A549 (cell line): ENCODE results near the gene NRXN3. TPM values are rescaled to one million over a fixed set of nuclear protein-coding genes. Genes with fewer than 3 reads are reported as not detected.
A peak's percentile ranks its signal among the peaks of the same experiment; 100 is the strongest.

Experiments
- ATAC-seq, 2 experiments: fragments of 200-7000 bp in 1 of 2; fragments of >200 bp in 1 of 2; cut with Nextera tagmentation in 1 of 2; cut with Tn5 transposase in 1 of 2; 3 replicates each; pipeline versions ENCODE4 v1.8.0 to v1.9.1; 2018 to 2020; ENCODE audit warnings: mild to moderate bottlenecking in 1 of 2, moderate library complexity in 1 of 2
- CTCF ChIA-PET: fragments of 300-600 bp; sonication (Branson Sonifier 250); formaldehyde crosslinking; extraction: SDS; loops from one replicate; lab custom pipeline; 2021; ENCODE audit warnings: antibody characterized with exemption, inconsistent platforms; lab: Yijun Ruan, JAX
- POLR2A ChIA-PET: fragments of 350-600 bp; formaldehyde crosslinking; extraction: SDS; loops from one replicate; lab custom pipeline; 2021; ENCODE audit warnings: antibody characterized with exemption, inconsistent platforms; lab: Yijun Ruan, JAX
- DNase-seq, 2 experiments: peaks; one replicate each; pipeline versions ENCODE4 v3.0.0 to v3.0.0-alpha.2; 2011 to 2016; ENCODE audit warnings: low read depth in 1 of 2, low spot score in 1 of 2
- FAIRE-seq: peaks from 2 replicates; lab custom pipeline; 2011; peaks lifted over from hg19 to GRCh38; lab: Jason Lieb, UNC
- H3K27ac ChIP-seq, 2 experiments: fragments of >200 bp; sonication (Bioruptor Twin); formaldehyde crosslinking; 3 replicates each; pipeline ENCODE4 v1.5.1; 2016 to 2017
- H3K4me1 ChIP-seq: fragments of >200 bp; sonication (Bioruptor Twin); formaldehyde crosslinking; 3 replicates; pipeline ENCODE4 v1.6.1; 2016
- H3K4me2 ChIP-seq: fragments of >200 bp; sonication (Bioruptor Twin); formaldehyde crosslinking; 3 replicates; pipeline ENCODE4 v1.6.1; 2016
- H3K4me3 ChIP-seq: fragments of >200 bp; sonication (Bioruptor Twin); formaldehyde crosslinking; 3 replicates; pipeline ENCODE4 v1.5.1; 2016
- H3K9me3 ChIP-seq: fragments of >200 bp; sonication (Bioruptor Twin); formaldehyde crosslinking; 3 replicates; pipeline ENCODE4 v1.6.1; 2016
- CBX8 ChIP-seq: fragments of 200-600 bp; sonication (generic); IDR thresholded peaks from 2 replicates; pipeline ENCODE4 v1.6.1; 2016
- CHD4 ChIP-seq: fragments of 200-600 bp; sonication (generic); IDR thresholded peaks from 2 replicates; pipeline ENCODE4 v1.6.1; 2016; ENCODE audit warnings: antibody characterized with exemption, mild to moderate bottlenecking, borderline replicate concordance
- EHMT2 ChIP-seq: fragments of 200-600 bp; sonication (generic); IDR thresholded peaks from 2 replicates; pipeline ENCODE4 v1.6.1; 2016; ENCODE audit warnings: antibody characterized with exemption, low read depth, mild to moderate bottlenecking, moderate library complexity
- FOSL2 ChIP-seq, 2 experiments: fragments of 450-650 bp in 1 of 2; fragments of >200 bp in 1 of 2; sonication (Bioruptor Twin) in 1 of 2; formaldehyde crosslinking; IDR thresholded peaks; 2 replicates each; pipeline versions ENCODE4 v1.5.0 to v1.6.1; 2016 to 2020; ENCODE audit warnings: mild to moderate bottlenecking in 1 of 2, moderate library complexity in 1 of 2
- HDAC2 ChIP-seq: fragments of 200-600 bp; sonication (generic); IDR thresholded peaks from 2 replicates; pipeline ENCODE4 v1.6.1; 2016
- KDM1A ChIP-seq: fragments of 200-600 bp; sonication (generic); IDR thresholded peaks from 2 replicates; pipeline ENCODE4 v1.6.1; 2016; ENCODE audit warnings: low read depth, mild to moderate bottlenecking
- MAFK ChIP-seq: fragments of 450-650 bp; IDR thresholded peaks from 2 replicates; pipeline ENCODE4 v1.6.1; 2014; ENCODE audit not compliant: partially characterized antibody
- NR3C1 ChIP-seq: fragments of >200 bp; sonication (Bioruptor Twin); formaldehyde crosslinking; IDR thresholded peaks from 3 replicates; pipeline ENCODE4 v1.6.1; 2017
- RAD21 ChIP-seq, 2 experiments: fragments of >200 bp in 1 of 2; sonication (Bioruptor Twin) in 1 of 2; formaldehyde crosslinking in 1 of 2; IDR thresholded peaks in 1 of 2; conservative IDR thresholded peaks in 1 of 2; 2 replicates in 1 of 2; 3 replicates in 1 of 2; pipeline ENCODE4 v1.6.1; 2012 to 2018; ENCODE audit warnings: inconsistent platforms in 1 of 2
- SMC3 ChIP-seq: fragments of >200 bp; sonication (Bioruptor Twin); formaldehyde crosslinking; IDR thresholded peaks from 3 replicates; pipeline ENCODE4 v1.6.1; 2018; ENCODE audit warnings: inconsistent platforms
- TP53 ChIP-seq: fragments of 250-450 bp; sonication (Bioruptor Pico); IDR thresholded peaks from 2 replicates; pipeline ENCODE4 v1.5.0; 2021; ENCODE audit warnings: mild to moderate bottlenecking, moderate library complexity
- whole genome bisulfite sequencing: methylation state at CpG from one replicate; pipeline ENCODE4 v1.1.6; 2017; ENCODE audit errors: missing lambda C conversion rate; 5-methylcytosine and 5-hydroxymethylcytosine counted together
- polyA plus RNA-seq, 4 experiments: library from polyadenylated mRNA; depleted of rRNA in 3 of 4; stranded (reverse); fragments of >200 nt; fragmentation: RNase III in 1 of 4; extraction: RNeasy Plus Mini Kit Qiagen cat#74134 plus additional on column Dnase treatment in 1 of 4; gene quantifications; 2 replicates in 3 of 4; 3 replicates in 1 of 4; pipeline ENCODE4 v1.2.3, GENCODE V29; 2011 to 2017
- TF ChIP-seq, protein P1 (sequence below): fragments of 250-450 bp; sonication (Bioruptor Pico); IDR thresholded peaks from 2 replicates; pipeline ENCODE4 v1.5.0; 2021; ENCODE audit warnings: mild to moderate bottlenecking, moderate library complexity, borderline replicate concordance
- TF ChIP-seq, protein P2 (sequence below): fragments of 150-350 bp; IDR thresholded peaks from 2 replicates; pipeline ENCODE4 v1.6.1; 2014; ENCODE audit warnings: low read depth, mild to moderate bottlenecking, low read length
- TF ChIP-seq, protein P3 (sequence below): fragments of 250-450 bp; sonication (Bioruptor Pico); IDR thresholded peaks from 2 replicates; pipeline ENCODE4 v1.5.0; 2020; ENCODE audit warnings: low read depth, mild to moderate bottlenecking, moderate library complexity
- TF ChIP-seq, protein P4 (sequence below): fragments of 200-600 bp; sonication (generic); IDR thresholded peaks from 2 replicates; pipeline ENCODE4 v1.6.1; 2016; ENCODE audit warnings: antibody characterized with exemption, mild to moderate bottlenecking, moderate library complexity

The NRXN3 gene
- polyA plus RNA-seq, 2 of the 4 experiments (the other 2 are of a cell fraction), result 0.62 to 2.3 TPM

DNA sequence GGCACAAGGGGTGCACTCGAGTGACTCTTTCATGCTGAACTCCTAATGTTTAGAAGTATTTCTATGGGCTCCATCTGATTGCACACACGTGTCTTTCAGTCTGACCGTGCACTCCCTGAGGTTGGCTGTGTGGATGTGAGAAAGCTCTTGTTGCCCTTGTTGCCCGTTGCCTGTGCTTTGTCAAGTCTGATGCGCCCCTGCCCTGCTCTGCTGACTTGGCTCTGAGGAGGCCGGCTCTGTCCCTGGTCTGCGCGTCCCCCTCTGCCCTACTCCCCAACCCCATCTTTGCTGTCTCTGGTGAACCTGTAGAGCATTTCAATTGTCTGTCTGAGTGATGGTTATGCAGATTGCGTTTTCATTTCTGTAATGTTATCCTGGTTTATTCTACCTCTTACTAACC lies 802.3 kb downstream of the NRXN3 start:
- FAIRE-seq, result no peak
- CTCF ChIA-PET, result interaction anchor here (0.8 to 1.5 kb wide), 3 partner anchors 11 to 1891 kb away, joined by 3 to 6 read pairs (median 3); no protein-coding TSS in a partner anchor
- no peaks in the 10 kb centered on the region for H3K9me3 ChIP-seq

DNA sequence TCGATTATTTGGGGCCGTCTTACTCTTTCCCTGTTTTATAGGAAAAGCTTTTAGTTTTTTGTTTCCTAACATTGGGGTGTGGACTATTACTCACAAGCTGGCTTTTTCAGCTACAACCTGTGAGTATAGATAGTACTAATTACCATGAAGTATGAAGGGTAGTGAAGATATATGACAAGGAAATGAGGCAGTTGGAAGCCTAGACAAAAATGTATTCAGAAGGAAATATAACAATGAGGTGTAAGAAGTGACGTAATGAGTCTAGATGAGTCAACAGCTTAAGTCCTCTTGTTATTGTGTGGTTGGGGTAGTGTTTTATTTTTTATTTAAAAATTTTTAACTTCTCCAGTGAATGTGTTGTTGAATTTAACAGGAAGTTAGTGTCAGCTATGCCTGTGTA lies 804.5 kb downstream of the NRXN3 start:
- ChIA-PET CTCF (interaction anchor here (0.5 to 1.3 kb wide), 2 partner anchors 10 to 14 kb away, joined by 3 read pairs; no protein-coding TSS in a partner anchor), POLR2A (no interaction called here)
- no peak for TF ChIP-seq RAD21 (conservative IDR thresholded peaks at IDR 0.05 in 1 of 2, IDR thresholded peaks at IDR 0.05 in 1 of 2)
- no peak for TF ChIP-seq TP53 (CRISPR knock-in tag)
- no peak for TF ChIP-seq EHMT2
- no peak for TF ChIP-seq CBX8
- no peak for TF ChIP-seq FOSL2 (IDR thresholded peaks at IDR 0.05)
- no peak for TF ChIP-seq FOSL2 (CRISPR knock-in tag; IDR thresholded peaks at IDR 0.05)
- TF ChIP-seq SMC3, result no peak
- 25% methylated on average over 3 of the region's 3 CpGs for WGBS
- ATAC-seq, result no peak
- FAIRE-seq, result no peak
- Histone ChIP-seq H3K4me3 (no peak overlapping the region), H3K4me1 (no peaks in the 10 kb centered on the region), H3K4me2 (no peak overlapping the region), H3K9me3 (no peaks in the 10 kb centered on the region), H3K27ac (no peak overlapping the region)
- DNase-seq, result no peak

More for the DNA sequence above, 802.3 kb downstream of the NRXN3 start:
- no peak overlapping the region for H3K27ac ChIP-seq
- H3K4me3 ChIP-seq, result no peak overlapping the region
- 37% methylated on average over 9 of the region's 9 CpGs for WGBS
- POLR2A ChIA-PET, result no interaction called here
- DNase-seq (no peak), ATAC-seq (no peak)
- H3K4me2 ChIP-seq, result no peak overlapping the region
- no peaks in the 10 kb centered on the region for H3K4me1 ChIP-seq
- TF ChIP-seq MAFK (no peak), CHD4 (no peak), KDM1A (no peak), NR3C1 (no peak)
- TF ChIP-seq, protein P1, sequence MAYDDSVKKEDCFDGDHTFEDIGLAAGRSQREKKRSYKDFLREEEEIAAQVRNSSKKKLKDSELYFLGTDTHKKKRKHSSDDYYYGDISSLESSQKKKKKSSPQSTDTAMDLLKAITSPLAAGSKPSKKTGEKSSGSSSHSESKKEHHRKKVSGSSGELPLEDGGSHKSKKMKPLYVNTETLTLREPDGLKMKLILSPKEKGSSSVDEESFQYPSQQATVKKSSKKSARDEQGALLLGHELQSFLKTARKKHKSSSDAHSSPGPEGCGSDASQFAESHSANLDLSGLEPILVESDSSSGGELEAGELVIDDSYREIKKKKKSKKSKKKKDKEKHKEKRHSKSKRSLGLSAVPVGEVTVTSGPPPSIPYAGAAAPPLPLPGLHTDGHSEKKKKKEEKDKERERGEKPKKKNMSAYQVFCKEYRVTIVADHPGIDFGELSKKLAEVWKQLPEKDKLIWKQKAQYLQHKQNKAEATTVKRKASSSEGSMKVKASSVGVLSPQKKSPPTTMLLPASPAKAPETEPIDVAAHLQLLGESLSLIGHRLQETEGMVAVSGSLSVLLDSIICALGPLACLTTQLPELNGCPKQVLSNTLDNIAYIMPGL (CRISPR knock-in tag), result no peak
- TF ChIP-seq, protein P2, sequence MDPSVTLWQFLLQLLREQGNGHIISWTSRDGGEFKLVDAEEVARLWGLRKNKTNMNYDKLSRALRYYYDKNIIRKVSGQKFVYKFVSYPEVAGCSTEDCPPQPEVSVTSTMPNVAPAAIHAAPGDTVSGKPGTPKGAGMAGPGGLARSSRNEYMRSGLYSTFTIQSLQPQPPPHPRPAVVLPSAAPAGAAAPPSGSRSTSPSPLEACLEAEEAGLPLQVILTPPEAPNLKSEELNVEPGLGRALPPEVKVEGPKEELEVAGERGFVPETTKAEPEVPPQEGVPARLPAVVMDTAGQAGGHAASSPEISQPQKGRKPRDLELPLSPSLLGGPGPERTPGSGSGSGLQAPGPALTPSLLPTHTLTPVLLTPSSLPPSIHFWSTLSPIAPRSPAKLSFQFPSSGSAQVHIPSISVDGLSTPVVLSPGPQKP, result no peak
- TF ChIP-seq, protein P3, sequence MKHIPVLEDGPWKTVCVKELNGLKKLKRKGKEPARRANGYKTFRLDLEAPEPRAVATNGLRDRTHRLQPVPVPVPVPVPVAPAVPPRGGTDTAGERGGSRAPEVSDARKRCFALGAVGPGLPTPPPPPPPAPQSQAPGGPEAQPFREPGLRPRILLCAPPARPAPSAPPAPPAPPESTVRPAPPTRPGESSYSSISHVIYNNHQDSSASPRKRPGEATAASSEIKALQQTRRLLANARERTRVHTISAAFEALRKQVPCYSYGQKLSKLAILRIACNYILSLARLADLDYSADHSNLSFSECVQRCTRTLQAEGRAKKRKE, result no peak
- TF ChIP-seq, all 56 proteins: peak for 0

DNA sequence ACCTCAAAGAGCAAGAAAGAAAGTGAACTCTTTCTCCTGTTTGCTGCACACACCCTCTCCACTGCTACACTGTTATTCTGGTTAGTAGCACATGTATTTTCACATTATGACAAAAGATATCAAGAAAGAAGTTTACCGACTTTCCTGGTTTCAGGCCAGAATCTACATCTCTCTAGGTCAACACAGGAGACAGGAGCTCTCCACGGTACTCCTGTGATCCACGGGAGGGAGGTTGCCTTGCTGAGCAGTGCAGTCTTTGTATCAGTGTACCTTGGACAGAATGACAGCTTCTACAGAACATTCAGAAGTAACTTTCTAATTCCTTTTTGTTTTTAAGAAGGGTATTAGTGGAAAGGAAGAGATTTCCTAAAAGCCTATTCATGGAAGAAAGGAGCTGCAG lies 805.6 kb downstream of the NRXN3 start:
- H3K4me3 ChIP-seq, result no peak overlapping the region
- POLR2A ChIA-PET, result no interaction called here
- no peaks in the 10 kb centered on the region for H3K9me3 ChIP-seq
- H3K4me1 ChIP-seq, result no peaks in the 10 kb centered on the region
- TF ChIP-seq HDAC2, result no peak
- TF ChIP-seq, protein P4, sequence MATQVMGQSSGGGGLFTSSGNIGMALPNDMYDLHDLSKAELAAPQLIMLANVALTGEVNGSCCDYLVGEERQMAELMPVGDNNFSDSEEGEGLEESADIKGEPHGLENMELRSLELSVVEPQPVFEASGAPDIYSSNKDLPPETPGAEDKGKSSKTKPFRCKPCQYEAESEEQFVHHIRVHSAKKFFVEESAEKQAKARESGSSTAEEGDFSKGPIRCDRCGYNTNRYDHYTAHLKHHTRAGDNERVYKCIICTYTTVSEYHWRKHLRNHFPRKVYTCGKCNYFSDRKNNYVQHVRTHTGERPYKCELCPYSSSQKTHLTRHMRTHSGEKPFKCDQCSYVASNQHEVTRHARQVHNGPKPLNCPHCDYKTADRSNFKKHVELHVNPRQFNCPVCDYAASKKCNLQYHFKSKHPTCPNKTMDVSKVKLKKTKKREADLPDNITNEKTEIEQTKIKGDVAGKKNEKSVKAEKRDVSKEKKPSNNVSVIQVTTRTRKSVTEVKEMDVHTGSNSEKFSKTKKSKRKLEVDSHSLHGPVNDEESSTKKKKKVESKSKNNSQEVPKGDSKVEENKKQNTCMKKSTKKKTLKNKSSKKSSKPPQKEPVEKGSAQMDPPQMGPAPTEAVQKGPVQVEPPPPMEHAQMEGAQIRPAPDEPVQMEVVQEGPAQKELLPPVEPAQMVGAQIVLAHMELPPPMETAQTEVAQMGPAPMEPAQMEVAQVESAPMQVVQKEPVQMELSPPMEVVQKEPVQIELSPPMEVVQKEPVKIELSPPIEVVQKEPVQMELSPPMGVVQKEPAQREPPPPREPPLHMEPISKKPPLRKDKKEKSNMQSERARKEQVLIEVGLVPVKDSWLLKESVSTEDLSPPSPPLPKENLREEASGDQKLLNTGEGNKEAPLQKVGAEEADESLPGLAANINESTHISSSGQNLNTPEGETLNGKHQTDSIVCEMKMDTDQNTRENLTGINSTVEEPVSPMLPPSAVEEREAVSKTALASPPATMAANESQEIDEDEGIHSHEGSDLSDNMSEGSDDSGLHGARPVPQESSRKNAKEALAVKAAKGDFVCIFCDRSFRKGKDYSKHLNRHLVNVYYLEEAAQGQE, result peak; percentile 38; the same call in 1 of the 2 replicates
- FAIRE-seq (no peak), DNase-seq (no peak), ATAC-seq (no peak)
- 0% methylated on average over 3 of the region's 3 CpGs for WGBS
- no peak overlapping the region for H3K27ac ChIP-seq
- no peak overlapping the region for H3K4me2 ChIP-seq
- CTCF ChIA-PET, result no interaction called here
